Measurements from ENCODE around the gene CHRM5. TPM values are rescaled to one million over a fixed set of nuclear protein-coding genes. Genes with fewer than 3 reads are reported as not detected.

CHRM5 gene
- total and polyA plus RNA-seq, 9 of the 15 experiments (the other 6 are each of a cell fraction or from before 2014, with no cell fraction given): not detected

GRCh38 chr15:33971811-33972210 lies 3.5 kb downstream of the CHRM5 start:
- FAIRE-seq (no peak), ATAC-seq (no peak), DNase-seq (ENCODE audit: extremely low read depth in 1 of 4, low spot score in 3 of 4) (no peak)
- Histone ChIP-seq H3K9me3 (replicated peaks; ENCODE audit: control insufficient read depth, insufficient read depth, low read depth, low read length) (no peaks in the 10 kb centered on the region), H2AFZ (ENCODE audit: low read depth, low read length) (no peak overlapping the region), H3K36me3 (ENCODE audit: control insufficient read depth, insufficient read depth, low read length) (no peaks in the 10 kb centered on the region), H3K79me2 (ENCODE audit: control insufficient read depth, insufficient read depth, low read length) (no peaks in the 10 kb centered on the region), H3K9me1 (ENCODE audit: control insufficient read depth, insufficient read depth, low read length) (no peaks in the 10 kb centered on the region), H3K27ac (ENCODE audit: extremely low read depth, low read depth, low read length) (no peak overlapping the region), H3K9ac (ENCODE audit: insufficient read depth in 1 of 2, low read depth in 2 of 2, low read length in 2 of 2) (no peak overlapping the region), H3K27me3 (ENCODE audit: control insufficient read depth in 2 of 2, insufficient read depth in 2 of 2, low read length in 2 of 2) (no peaks in the 10 kb centered on the region; a peak in 2 of 5 replicates), H3K4me1 (replicated peaks in 1 of 2; ENCODE audit: control insufficient read depth in 2 of 2, insufficient read depth in 2 of 2, low read length in 2 of 2) (no peaks in the 10 kb centered on the region), H3K4me3 (no peak overlapping the region), H4K20me1 (replicated peaks; ENCODE audit: control insufficient read depth, insufficient read depth, low read length) (no peaks in the 10 kb centered on the region), H3K4me2 (ENCODE audit: insufficient read depth, low read length) (no peak overlapping the region)
- intact Hi-C loops (cut with micrococcal nuclease) (no loop called here), in situ Hi-C loops (cut with MboI) (no loop called here)
- 0% methylated on average over 2 of the region's 2 CpGs for WGBS (ENCODE audit: insufficient coverage, low coverage, missing lambda C conversion rate)
- no peak for TF ChIP-seq FOXA1 (IDR thresholded peaks at IDR 0.05; ENCODE audit: borderline replicate concordance)
- TF ChIP-seq HNRNPH1 (optimal IDR thresholded peaks at IDR 0.05; ENCODE audit: low read depth, low read length): no peak
- TF ChIP-seq, protein P1, sequence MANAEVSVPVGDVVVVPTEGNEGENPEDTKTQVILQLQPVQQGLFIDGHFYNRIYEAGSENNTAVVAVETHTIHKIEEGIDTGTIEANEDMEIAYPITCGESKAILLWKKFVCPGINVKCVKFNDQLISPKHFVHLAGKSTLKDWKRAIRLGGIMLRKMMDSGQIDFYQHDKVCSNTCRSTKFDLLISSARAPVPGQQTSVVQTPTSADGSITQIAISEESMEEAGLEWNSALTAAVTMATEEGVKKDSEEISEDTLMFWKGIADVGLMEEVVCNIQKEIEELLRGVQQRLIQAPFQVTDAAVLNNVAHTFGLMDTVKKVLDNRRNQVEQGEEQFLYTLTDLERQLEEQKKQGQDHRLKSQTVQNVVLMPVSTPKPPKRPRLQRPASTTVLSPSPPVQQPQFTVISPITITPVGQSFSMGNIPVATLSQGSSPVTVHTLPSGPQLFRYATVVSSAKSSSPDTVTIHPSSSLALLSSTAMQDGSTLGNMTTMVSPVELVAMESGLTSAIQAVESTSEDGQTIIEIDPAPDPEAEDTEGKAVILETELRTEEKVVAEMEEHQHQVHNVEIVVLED (CRISPR knock-in tag; IDR thresholded peaks at IDR 0.05): no peak
- no peak for TF ChIP-seq EWSR1 (IDR thresholded peaks at IDR 0.05; ENCODE audit: borderline replicate concordance, low read depth, partially characterized antibody)
- no peak for TF ChIP-seq RHOXF2B (CRISPR knock-in tag; conservative IDR thresholded peaks at IDR 0.05)
- TF ChIP-seq MCM7 (IDR thresholded peaks at IDR 0.05): no peak
- TF ChIP-seq THAP7 (CRISPR knock-in tag; IDR thresholded peaks at IDR 0.05): no peak
- no peak for TF ChIP-seq CTCFL (IDR thresholded peaks at IDR 0.05; ENCODE audit: borderline replicate concordance, insufficient read depth, low read depth, low read length, poor library complexity, severe bottlenecking)
- no peak for TF ChIP-seq NCOA6 (IDR thresholded peaks at IDR 0.05)
- no peak for TF ChIP-seq KLF1 (tag; IDR thresholded peaks at IDR 0.05)
- no peak for TF ChIP-seq NFRKB (IDR thresholded peaks at IDR 0.05; ENCODE audit: low read depth)
- TF ChIP-seq KLF6 (CRISPR knock-in tag; IDR thresholded peaks at IDR 0.05; ENCODE audit: borderline replicate concordance): no peak
- no peak for TF ChIP-seq ZKSCAN8 (CRISPR knock-in tag; IDR thresholded peaks at IDR 0.05)
- TF ChIP-seq PRDM10 (IDR thresholded peaks at IDR 0.05; ENCODE audit: partially characterized antibody): no peak
- TF ChIP-seq ZNF121 (CRISPR knock-in tag; conservative IDR thresholded peaks at IDR 0.05): no peak
- no TSS peak for BruUV-seq (replicated peaks)
- POLR2A ChIA-PET: no interaction called here
- CTCF ChIA-PET (ENCODE audit: low intra/inter-chr PET ratio): no interaction called here

Data from K562 (cell line).